ENCODE measurements around the gene OR5AP2.
"Not testable (repeated sequence)": the region's sequence is repeated elsewhere in the genome, so short reads cannot be mapped to it uniquely, and the experiment has no call there.

Gene OR5AP2

DNA sequence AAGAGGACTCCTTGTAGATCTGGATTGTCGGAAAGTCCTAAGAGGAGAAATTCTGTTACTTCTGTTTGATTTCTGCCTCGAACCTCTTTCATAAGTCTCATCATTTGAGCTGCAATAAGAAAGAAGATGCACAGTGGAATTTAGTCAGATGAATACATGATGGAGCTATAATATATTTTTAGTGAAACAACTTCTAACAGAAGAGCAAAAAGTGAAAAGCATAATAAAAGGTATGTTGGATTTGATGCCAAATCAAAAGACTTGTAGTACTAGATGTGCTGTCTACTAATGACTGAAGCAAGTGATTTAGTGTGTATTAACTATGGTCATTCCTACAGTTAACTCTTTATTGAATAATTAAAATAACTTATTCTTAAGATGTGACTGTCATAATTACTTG is at the start of gene OR5AP2:
Gene OR5AP2, minus strand, starts transcription at position 101 of the 400 bp plus-strand sequence. Its CDS starts 0 bp downstream, at position 101.
- DNase-seq (ENCODE audit: low spot score): no peak

DNA sequence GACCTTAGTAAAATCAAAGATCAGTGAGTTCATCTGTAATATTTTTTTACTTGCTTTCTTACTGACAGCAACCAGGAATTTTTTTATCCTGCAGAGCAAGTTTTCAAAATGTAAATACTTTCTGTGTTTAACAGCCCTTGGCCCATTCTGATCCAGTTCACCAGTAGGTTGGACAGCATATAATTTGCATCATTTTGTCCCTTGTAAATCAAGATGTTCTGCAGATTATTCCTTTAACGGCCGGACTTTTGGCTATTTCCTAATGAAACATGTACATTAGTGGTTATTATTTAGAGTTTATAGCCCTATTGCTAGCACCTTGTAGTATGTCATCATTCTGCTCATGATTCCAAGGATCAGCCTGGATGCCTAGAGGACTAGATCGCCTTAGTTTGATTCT is 48.9 kb upstream of the OR5AP2 start:
- DNase-seq (ENCODE audit: low spot score): not testable (repeated sequence)

DNA sequence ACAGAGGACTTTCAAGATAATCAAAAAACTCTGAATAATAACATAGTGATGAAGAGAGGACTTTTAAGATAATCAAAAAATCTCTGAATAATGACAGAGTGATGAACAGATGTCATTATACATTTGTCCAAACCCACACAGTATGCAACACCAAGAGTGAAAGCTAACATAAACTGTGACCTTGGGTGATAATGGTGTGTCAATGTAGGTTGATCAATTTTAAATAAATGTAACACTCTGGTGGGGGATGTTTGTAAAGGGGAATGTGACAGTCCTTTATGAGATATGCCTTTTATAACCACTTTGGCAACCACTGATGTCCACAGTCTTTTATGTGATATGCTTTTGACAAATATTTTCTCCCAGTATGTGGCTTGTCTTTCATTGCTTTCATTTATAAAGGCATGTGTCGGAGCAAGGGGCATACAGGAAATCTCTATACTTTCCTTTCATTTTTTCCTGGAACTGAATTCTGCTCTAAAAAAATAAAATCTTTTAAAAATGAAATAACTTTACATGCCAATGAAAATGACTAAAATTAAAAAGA is 46.4 kb upstream of the OR5AP2 start:
- no peak for DNase-seq (ENCODE audit: low spot score)

DNA sequence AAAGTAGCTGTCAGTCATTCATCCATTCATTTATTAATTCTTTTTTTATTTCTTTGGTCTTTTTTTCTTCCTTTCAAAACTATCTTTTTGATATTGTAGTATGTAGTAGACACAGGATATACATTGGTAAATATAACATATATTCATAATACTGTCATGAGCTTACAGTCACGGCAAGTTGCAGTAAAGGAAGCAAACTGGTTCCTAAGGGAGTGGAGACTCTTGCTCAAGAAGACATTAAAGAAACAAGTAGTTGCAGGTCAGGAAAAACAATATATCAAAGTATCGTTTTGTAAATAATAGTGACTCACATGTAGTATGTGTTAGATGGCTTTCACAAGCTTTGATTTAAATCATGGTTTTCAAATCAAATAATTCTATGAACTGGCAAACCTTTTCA is 28.7 kb upstream of the OR5AP2 start:
- no peak for DNase-seq (ENCODE audit: low spot score)

DNA sequence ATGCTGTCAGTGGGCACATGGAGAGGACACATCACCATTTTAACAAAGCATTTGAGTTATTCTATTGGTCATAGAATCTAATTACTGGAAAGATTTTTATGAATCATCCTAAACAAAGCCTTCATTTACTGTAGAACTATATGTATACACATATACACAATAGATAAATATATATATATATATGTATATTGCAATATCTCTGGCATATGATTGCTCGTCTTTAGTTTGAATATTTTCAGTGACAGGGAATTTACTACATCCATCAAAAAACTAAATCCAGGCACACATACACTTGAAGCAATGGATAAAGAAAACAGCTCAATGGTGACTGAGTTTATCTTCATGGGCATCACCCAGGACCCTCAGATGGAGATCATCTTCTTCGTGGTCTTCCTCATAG is 21.1 kb upstream of the OR5AP2 start, which contains the start of gene OR5AR1:
Gene OR5AR1, plus strand, starts transcription at position 301 of the 400 bp plus-strand sequence. Its CDS starts 0 bp downstream, at position 301.
- DNase-seq (ENCODE audit: low spot score): no peak

DNA sequence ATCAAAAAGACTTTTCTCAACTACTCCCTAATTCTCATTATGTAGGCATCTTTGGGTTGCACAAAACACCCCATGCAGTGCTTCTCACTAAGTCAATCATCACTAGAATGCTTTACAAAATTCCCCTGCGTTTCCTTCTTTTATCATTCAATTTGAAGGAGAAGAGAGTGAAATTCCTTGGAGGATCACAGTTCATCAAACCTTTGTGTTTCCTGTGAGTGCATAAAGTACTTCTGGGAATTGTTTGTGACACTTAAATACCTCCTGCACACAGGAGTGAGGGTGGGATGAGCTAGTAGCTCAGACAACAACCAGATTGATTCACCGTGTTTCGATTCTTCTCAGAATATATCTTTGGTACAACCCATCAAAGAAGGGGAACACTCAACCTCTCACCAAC is 17.5 kb upstream of the OR5AP2 start:
- DNase-seq (ENCODE audit: low spot score): no peak

DNA sequence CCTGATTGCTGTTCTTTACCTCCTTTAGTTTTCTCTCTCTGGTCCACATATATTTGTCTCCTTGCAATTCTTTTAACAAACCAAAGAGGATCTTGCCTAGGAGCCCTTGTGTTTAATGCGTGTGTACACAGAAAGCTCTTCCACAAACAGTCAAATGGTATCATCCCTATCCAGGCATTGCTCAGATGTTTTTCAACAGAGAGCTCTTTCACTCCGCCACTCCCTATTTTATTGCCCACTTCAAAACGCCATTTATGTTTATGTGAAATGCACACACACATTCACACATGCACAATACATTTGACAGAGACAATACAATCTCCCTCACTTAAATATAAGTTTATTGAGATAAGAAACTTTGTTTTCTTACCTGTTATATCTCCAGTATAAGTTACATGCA is 4.7 kb downstream of the OR5AP2 start:
- no peak for DNase-seq (ENCODE audit: low spot score)

DNA sequence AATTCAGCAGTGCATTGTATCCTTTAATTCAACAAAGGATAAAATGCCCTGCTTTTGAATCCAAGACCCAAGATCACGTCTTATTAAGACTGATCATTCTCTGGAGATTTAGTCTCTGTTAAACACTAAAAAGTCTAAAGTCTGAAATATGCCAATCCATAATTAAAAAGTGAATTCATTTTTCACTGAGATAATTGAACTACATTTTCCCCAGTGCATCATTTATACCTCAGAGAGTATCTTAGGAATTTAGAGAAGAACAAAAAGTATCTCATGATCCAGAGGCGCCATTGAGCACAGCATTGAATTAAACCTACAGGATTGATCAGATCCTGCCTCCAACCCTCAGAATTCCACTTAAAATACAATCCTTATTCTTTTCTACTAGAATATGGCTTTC is 5.4 kb downstream of the OR5AP2 start:
- no peak for DNase-seq (ENCODE audit: low spot score)

DNA sequence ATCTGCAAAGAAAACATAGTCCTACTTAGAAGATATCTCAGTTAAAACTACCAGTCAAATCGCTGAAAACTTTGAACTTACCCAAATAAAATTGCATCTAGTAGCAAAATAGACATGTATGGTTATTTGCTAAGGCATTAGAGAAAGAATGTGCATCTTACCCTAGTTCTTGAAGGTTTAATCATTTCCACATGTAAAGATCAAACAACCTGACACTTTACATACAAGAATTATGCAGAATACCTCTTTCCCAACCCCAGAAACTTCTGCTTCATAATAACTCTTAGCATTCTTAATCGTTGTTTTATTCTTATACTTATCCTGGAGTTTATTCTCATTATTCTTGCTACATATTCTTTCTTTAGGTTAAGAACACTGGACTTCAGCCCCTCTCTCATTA is 9.9 kb downstream of the OR5AP2 start:
- DNase-seq (ENCODE audit: low spot score): no peak

DNA sequence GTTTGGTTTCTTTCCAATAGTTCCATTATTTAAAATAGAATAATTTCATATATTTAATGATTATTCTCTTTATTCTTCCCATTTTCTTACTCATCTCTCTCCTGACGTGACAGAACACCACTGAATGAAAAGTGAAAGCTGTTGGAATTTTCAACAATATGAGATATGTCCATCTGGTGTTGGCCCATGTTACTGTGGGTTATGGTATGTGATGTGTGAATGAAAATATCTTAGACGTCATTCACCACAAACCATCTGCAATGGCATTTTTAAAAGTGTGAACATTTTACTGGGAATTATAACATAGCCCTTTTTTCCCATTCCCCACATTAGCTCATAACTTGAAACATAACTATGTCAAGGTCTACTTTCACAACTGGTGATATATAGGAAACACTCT is 16.3 kb downstream of the OR5AP2 start:
- no peak for DNase-seq (ENCODE audit: low spot score)

DNA sequence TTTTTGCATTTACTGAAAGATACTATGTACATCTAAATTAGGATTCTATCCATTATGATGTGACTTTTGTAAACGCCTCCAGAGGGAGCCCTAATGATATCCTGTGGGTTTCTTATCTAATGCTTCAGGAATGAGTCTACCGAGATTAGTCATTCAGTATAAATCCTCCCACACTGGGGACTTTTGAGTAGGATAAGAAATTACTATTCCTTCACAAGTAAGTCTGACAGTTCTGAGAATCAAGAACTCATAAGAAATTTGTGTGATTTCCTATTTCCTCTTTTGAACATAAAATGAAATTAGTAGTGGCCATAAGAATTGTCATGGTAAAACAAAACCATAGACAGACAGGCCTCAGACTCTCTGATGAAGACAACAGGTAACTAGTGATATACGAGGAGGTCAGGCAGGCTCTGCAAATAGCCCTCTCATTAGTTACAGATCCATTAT is 17.6 kb downstream of the OR5AP2 start:
- peak; percentile 38 for DNase-seq (ENCODE audit: low spot score)

DNA sequence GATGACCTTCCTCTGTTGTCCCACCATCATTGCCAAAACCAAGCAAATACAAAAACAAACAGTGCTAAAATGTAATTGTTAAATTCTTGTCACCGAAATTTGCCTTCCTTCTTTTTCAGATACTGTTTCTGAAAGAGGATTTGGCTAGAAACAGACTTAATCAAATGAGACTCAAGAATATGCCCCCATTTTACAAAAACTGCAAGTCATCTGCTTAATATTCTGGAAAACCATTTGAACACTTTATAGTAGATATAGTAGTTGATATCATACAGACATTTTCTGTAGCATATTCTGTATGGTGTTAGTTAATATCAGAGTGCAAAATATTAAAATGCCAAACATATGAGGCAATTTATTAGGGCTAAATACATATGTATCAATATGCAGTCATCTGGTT is 31.1 kb downstream of the OR5AP2 start:
- no peak for DNase-seq (ENCODE audit: low spot score)

DNA sequence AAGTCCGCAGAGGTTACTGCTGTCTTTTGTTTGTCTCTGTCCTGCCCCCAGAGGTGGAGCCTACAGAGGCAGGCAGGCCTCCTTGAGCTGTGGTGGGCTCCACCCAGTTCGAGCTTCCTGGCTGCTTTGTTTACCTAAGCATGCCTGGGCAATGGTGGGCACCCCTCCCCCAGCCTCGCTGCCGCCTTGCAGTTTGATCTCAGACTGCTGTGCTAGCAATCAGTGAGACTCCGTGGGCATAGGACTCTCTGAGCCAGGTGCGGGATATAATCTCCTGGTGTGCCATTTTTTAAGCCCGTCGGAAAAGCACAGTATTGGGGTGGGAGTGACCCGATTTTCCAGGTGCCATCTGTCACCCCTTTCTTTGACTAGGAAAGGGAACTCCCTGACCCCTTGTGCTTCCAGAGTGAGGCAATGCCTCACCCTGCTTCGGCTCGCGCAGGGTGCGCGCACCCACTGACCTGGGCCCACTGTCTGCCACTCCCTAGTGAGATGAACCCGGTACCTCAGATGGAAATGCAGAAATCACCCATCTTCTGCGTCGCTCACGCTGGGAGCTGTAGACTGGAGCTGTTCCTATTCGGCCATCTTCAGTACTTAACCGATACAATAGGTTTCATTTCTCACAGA is 50.0 kb downstream of the OR5AP2 start:
- DNase-seq (ENCODE audit: low spot score): not testable (repeated sequence)

Measured in activated CD4-positive, alpha-beta T cell treated with anti-CD3 and anti-CD28 coated beads, Interleukin-2, Interleukin-4, amounts not matched to agents 100 ng/mL and 50 ng/mL, durations not matched to agents 16 hours and 8 hours (primary cell).